OCI-LY7 (cell line): ENCODE measurements around the gene ATXN3.
"Not testable (repeated sequence)": the region's sequence is repeated elsewhere in the genome, so short reads cannot be mapped to it uniquely, and the experiment has no call there.

Experiments
- CTCF ChIP-seq: fragments of 200-600 bp; sonication (generic); conservative IDR thresholded peaks from 2 replicates; pipeline ENCODE4 v1.5.1; 2014; ENCODE audit warnings: mild to moderate bottlenecking, antibody characterized with exemption, low read length, moderate library complexity, mixed read lengths
- EZH2phosphoT487 ChIP-seq: fragments of 200-600 bp; sonication (generic); IDR thresholded peaks from 2 replicates; pipeline ENCODE4 v1.6.1; 2018; ENCODE audit warnings: low read depth, borderline replicate concordance, mild to moderate bottlenecking, mixed run types, antibody characterized with exemption, low read length, moderate library complexity, mixed read lengths

GRCh38 chr14:92049221-92049620 is 57.2 kb downstream of the ATXN3 start:
- not testable (repeated sequence) for TF ChIP-seq CTCF, EZH2phosphoT487
